Loucy (cell line): ENCODE measurements around the gene TPX2.

ENCODE experiments used
- CTCF ChIP-seq: fragments of 200-600 bp; sonication (generic); conservative IDR thresholded peaks from 2 replicates; pipeline ENCODE4 v1.5.1; 2014; ENCODE audit warnings: mild to moderate bottlenecking, antibody characterized with exemption, low read length
- EZH2phosphoT487 ChIP-seq: fragments of 200-600 bp; IDR thresholded peaks from 2 replicates; pipeline ENCODE4 v1.6.1; 2018; ENCODE audit warnings: antibody characterized with exemption, mild to moderate bottlenecking, moderate library complexity, borderline replicate concordance

GRCh38 chr20:31690124-31690666 is 48.9 kb upstream of the TPX2 start:
- no peak for TF ChIP-seq CTCF
- TF ChIP-seq EZH2phosphoT487, result no peak
